Measurements from ENCODE around the gene SCGB2A2. TPM values are rescaled to one million over a fixed set of nuclear protein-coding genes. Genes with fewer than 3 reads are reported as not detected.

Gene SCGB2A2
- total RNA-seq, 1 experiment from 2014 or later: not detected

DNA sequence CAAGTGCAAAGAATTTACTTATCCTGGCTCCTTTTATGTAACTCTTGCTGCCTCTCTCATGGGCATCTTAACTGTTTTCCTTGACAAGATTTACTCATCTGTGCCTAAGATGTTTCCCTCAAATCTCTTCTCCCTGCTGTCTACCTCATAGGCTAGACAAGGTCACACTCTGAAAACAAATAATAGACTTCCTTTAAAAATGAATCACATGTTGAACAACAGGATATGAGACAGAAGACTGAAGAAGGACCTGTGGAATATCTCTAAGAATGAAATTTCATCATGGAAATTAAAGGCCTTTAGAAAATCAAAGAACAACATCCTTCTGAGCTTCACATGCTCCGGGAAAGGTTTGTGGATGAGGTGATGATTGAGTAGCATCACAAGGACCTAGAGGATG, 6.0 kb upstream of the SCGB2A2 start (continued):
- TF ChIP-seq, protein P1, sequence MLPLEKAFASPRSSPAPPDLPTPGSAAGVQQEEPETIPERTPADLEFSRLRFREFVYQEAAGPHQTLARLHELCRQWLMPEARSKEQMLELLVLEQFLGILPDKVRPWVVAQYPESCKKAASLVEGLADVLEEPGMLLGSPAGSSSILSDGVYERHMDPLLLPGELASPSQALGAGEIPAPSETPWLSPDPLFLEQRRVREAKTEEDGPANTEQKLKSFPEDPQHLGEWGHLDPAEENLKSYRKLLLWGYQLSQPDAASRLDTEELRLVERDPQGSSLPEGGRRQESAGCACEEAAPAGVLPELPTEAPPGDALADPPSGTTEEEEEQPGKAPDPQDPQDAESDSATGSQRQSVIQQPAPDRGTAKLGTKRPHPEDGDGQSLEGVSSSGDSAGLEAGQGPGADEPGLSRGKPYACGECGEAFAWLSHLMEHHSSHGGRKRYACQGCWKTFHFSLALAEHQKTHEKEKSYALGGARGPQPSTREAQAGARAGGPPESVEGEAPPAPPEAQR (CRISPR knock-in tag; IDR thresholded peaks at IDR 0.05): no peak
- TF ChIP-seq MYBL2 (CRISPR knock-in tag; IDR thresholded peaks at IDR 0.05): no peak
- no peak for TF ChIP-seq TEAD1 (CRISPR knock-in tag; IDR thresholded peaks at IDR 0.05)

DNA sequence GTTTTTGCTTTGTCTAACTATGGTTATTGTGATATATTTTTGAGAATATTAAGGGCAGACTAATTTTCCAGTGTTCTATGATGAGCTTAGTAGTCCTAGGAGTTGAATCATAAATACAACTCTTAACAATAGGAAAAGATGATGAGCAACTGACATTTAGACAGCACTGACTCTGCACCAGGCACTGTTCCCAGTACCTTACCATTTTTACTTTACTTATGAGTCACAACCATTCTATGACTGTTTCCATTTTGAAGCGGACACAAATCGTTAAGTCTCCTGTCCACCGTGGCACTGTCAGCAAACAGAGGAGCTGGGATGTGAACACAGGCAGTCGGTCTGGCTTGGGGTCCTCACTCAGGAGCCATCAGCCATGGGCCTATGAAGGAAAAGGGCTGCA, 3.4 kb upstream of the SCGB2A2 start:
- Mint-ChIP-seq H3K4me1 (peaks cover 10% of the 10 kb centered on the region; the same call in 1 of the 2 replicates), H3K36me3 (no peaks in the 10 kb centered on the region), H3K27ac (no peak overlapping the region), H3K9me3 (peaks cover 3% of the 10 kb centered on the region; the same call in 1 of the 2 replicates), H3K27me3 (ENCODE audit: low read depth) (no peaks in the 10 kb centered on the region), H3K4me3 (no peak overlapping the region)
- ChIA-PET CTCF (interaction anchor here (0.6 kb wide), 1 partner anchor 40 kb away, joined by 4 read pairs; no protein-coding TSS in a partner anchor), POLR2A (no interaction called here)
- no peak for TF ChIP-seq FOXP1 (CRISPR knock-in tag; IDR thresholded peaks at IDR 0.05; ENCODE audit: borderline replicate concordance)
- TF ChIP-seq SOX15 (CRISPR knock-in tag; IDR thresholded peaks at IDR 0.05): no peak
- DNase-seq (ENCODE audit: low spot score): no peak
- no peak for ATAC-seq

DNA sequence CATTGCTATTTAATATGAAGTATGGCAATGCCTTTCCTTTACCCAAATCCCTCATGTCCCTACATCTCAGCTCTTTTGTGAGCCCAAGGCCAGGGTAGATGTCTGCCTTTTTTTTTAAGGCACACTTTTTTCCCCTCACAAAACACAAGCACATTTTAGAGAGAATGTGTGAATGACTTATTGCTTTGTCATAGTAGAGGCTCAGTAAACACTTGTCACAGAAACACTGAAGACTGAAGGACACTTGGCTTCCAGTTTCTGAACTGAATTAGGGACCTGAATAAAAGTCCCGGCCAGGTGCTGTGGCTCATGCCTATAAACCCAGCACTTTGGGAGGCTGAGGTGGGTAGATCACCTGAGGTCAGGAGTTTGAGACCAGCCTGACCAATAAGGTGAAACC, 2.9 kb upstream of the SCGB2A2 start:
- no peaks in the 10 kb centered on the region for H3K36me3 Mint-ChIP-seq
- H3K27me3 Mint-ChIP-seq (ENCODE audit: low read depth): no peaks in the 10 kb centered on the region
- ATAC-seq (no peak), DNase-seq (ENCODE audit: low spot score) (no peak)
- peaks cover 10% of the 10 kb centered on the region; the same call in 1 of the 2 replicates for H3K4me1 Mint-ChIP-seq
- ChIA-PET CTCF (no interaction called here), POLR2A (no interaction called here)
- H3K27ac Mint-ChIP-seq: no peak overlapping the region
- no peak overlapping the region for H3K4me3 Mint-ChIP-seq
- TF ChIP-seq FOXK1 (CRISPR knock-in tag; IDR thresholded peaks at IDR 0.05) (no peak), CREB1 (CRISPR knock-in tag; IDR thresholded peaks at IDR 0.05) (no peak), NFATC4 (CRISPR knock-in tag; IDR thresholded peaks at IDR 0.05) (no peak), SMAD3 (CRISPR knock-in tag; IDR thresholded peaks at IDR 0.05; ENCODE audit: borderline replicate concordance) (no peak)
- TF ChIP-seq, protein P2, sequence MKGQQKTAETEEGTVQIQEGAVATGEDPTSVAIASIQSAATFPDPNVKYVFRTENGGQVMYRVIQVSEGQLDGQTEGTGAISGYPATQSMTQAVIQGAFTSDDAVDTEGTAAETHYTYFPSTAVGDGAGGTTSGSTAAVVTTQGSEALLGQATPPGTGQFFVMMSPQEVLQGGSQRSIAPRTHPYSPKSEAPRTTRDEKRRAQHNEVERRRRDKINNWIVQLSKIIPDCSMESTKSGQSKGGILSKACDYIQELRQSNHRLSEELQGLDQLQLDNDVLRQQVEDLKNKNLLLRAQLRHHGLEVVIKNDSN (CRISPR knock-in tag; IDR thresholded peaks at IDR 0.05): no peak
- TF ChIP-seq, protein P3, sequence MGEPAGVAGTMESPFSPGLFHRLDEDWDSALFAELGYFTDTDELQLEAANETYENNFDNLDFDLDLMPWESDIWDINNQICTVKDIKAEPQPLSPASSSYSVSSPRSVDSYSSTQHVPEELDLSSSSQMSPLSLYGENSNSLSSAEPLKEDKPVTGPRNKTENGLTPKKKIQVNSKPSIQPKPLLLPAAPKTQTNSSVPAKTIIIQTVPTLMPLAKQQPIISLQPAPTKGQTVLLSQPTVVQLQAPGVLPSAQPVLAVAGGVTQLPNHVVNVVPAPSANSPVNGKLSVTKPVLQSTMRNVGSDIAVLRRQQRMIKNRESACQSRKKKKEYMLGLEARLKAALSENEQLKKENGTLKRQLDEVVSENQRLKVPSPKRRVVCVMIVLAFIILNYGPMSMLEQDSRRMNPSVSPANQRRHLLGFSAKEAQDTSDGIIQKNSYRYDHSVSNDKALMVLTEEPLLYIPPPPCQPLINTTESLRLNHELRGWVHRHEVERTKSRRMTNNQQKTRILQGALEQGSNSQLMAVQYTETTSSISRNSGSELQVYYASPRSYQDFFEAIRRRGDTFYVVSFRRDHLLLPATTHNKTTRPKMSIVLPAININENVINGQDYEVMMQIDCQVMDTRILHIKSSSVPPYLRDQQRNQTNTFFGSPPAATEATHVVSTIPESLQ (CRISPR knock-in tag; IDR thresholded peaks at IDR 0.05): no peak
- H3K9me3 Mint-ChIP-seq: peaks cover 3% of the 10 kb centered on the region; the same call in 1 of the 2 replicates

DNA sequence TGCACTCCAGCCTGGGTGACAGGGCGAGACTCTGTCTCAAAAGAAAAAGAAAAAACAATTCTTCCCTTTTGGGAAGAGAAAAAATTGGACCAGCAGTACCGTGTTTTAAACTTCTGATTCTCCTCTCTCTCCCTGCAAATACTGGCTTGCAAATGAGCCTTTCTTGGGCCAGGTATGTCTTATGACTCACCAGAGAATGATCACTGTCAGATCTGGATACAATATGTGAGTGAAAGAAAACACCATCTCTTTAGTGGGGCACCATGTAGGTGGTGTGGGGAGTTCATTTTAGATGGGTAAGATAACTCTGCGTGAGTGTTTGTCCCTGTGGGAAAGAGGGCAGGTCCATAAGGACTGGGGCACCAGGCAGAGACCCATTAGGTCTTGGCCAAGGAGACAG, 2.4 kb upstream of the SCGB2A2 start:
- POLR2A ChIA-PET: no interaction called here
- CTCF ChIA-PET: no interaction called here
- TF ChIP-seq ZNF317 (CRISPR knock-in tag; IDR thresholded peaks at IDR 0.05; ENCODE audit: borderline replicate concordance, low read depth): no peak

DNA sequence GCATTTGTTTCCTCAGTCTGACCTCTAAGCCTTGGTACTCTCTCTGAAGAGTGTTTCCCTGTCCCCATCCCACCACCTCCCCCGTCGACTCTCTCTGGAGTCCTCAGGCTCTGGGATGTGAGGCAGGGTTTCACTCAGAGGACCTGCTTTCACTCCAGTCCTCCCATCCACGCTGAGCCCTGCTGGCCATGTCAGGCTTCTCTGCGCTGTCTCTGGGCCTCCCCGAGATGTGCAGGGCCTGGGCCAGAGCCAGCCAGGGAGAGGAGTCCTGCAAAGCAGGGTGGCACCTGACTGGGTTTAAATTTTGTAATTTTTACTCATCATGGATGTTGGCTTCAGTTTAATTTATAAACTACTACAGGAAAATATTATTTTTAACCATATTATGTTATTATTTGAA, 3.3 kb downstream of the SCGB2A2 start:
- Mint-ChIP-seq H3K27me3 (ENCODE audit: low read depth) (peaks cover 2% of the 10 kb centered on the region; the same call in 1 of the 2 replicates), H3K4me3 (no peak overlapping the region), H3K27ac (no peak overlapping the region), H3K4me1 (no peaks in the 10 kb centered on the region), H3K36me3 (peaks cover 6% of the 10 kb centered on the region; the same call in 1 of the 2 replicates), H3K9me3 (peaks cover 20% of the 10 kb centered on the region)
- ChIA-PET POLR2A (no interaction called here), CTCF (no interaction called here)
- DNase-seq (ENCODE audit: low spot score): no peak
- TF ChIP-seq TP53 (CRISPR knock-in tag; IDR thresholded peaks at IDR 0.05): no peak
- ATAC-seq: peak; percentile 41; the same call in 1 of the 2 replicates

More for the DNA sequence above, 2.4 kb upstream of the SCGB2A2 start:
- Mint-ChIP-seq H3K27ac (no peak overlapping the region), H3K9me3 (peaks cover 3% of the 10 kb centered on the region; the same call in 1 of the 2 replicates), H3K27me3 (ENCODE audit: low read depth) (no peaks in the 10 kb centered on the region), H3K36me3 (no peaks in the 10 kb centered on the region), H3K4me1 (peaks cover 10% of the 10 kb centered on the region; the same call in 1 of the 2 replicates), H3K4me3 (no peak overlapping the region)
- no peak for ATAC-seq
- no peak for DNase-seq (ENCODE audit: low spot score)

Data from WTC11 (cell line).